ENCODE measurements around the gene SMIM28. TPM values are rescaled to one million over a fixed set of nuclear protein-coding genes. Genes with fewer than 3 reads are reported as not detected.

Gene SMIM28
- total and polyA plus RNA-seq, 2 donors (not counting 3 experiments of a cell fraction or from before 2014, with no cell fraction given) = not detected

GRCh38 chr6:138339024-138339423 is 38.7 kb upstream of the SMIM28 start:
- H3K4me3 ChIP-seq (replicated peaks in 1 of 3; ENCODE audit: insufficient read depth in 1 of 3, low read depth in 1 of 3, low read length in 3 of 3) = no peak overlapping the region
- ChIA-PET POLR2A (no interaction called here), CTCF (interaction anchor here (1.0 kb wide), 1 partner anchor 24 kb away, joined by 3 read pairs; no protein-coding TSS in a partner anchor)
- no TSS peak for BruUV-seq (replicated peaks)
- no peaks in the 10 kb centered on the region for H3K79me2 ChIP-seq (ENCODE audit: control insufficient read depth, insufficient read depth, low read length)
- FAIRE-seq (no peak), DNase-seq (ENCODE audit: low read depth, low spot score) (no peak)
- H3K9ac ChIP-seq (replicated peaks; ENCODE audit: extremely low read depth, insufficient read depth, low read length) = no peak overlapping the region
- no peaks in the 10 kb centered on the region for H3K4me1 ChIP-seq (ENCODE audit: control insufficient read depth, extremely low read depth, insufficient read depth, low read length)
- H4K20me1 ChIP-seq (replicated peaks; ENCODE audit: control insufficient read depth, extremely low read depth, insufficient read depth, low read length) = no peaks in the 10 kb centered on the region
- H3K9me1 ChIP-seq (replicated peaks; ENCODE audit: control insufficient read depth, extremely low read depth, insufficient read depth, low read length) = no peaks in the 10 kb centered on the region
- TF ChIP-seq EZH2 (IDR thresholded peaks at IDR 0.05; ENCODE audit: borderline replicate concordance, low read depth, low read length, severe bottlenecking) (no peak), MAX (IDR thresholded peaks at IDR 0.05; ENCODE audit: insufficient read depth, insufficient read length) (no peak), JUN (IDR thresholded peaks at IDR 0.05; ENCODE audit: borderline replicate concordance, insufficient read depth, insufficient read length, low read depth) (no peak), POLR2AphosphoS5 (IDR thresholded peaks at IDR 0.05; ENCODE audit: insufficient read depth, low read depth, low read length) (no peak), MYC (IDR thresholded peaks at IDR 0.05; ENCODE audit: low read depth, low read length) (no peak), POLR2A (IDR thresholded peaks at IDR 0.05; ENCODE audit: low read depth, low read length) (no peak), FOS (IDR thresholded peaks at IDR 0.05; ENCODE audit: borderline replicate concordance, insufficient read depth, low read length) (no peak), CTCF (IDR thresholded peaks at IDR 0.05; ENCODE audit: extremely low read depth in 1 of 2, insufficient read depth in 1 of 2, low read depth in 1 of 2, low read length in 2 of 2) (no peak), GATA2 (IDR thresholded peaks at IDR 0.05; ENCODE audit: insufficient read depth, insufficient read length, low read depth, low read length) (no peak)
- no peak overlapping the region for H2AFZ ChIP-seq (ENCODE audit: low read depth, low read length)
- H3K9me3 ChIP-seq (replicated peaks; ENCODE audit: control insufficient read depth, insufficient read depth, low read length) = no peaks in the 10 kb centered on the region
- no peak overlapping the region for H3K27ac ChIP-seq (ENCODE audit: insufficient read depth, low read depth, low read length)
- intact Hi-C loops (cut with micrococcal nuclease) (no loop called here), dilution Hi-C loops (cut with MboI; ENCODE audit: extremely low pct_ligation_motif_present, low sequenced_read_pairs) (no loop called here)
- no peak overlapping the region for H3K4me2 ChIP-seq (ENCODE audit: insufficient read depth, low read length)
- H3K27me3 ChIP-seq (ENCODE audit: control insufficient read depth in 2 of 2, insufficient read depth in 2 of 2, low read length in 2 of 2) = no peaks in the 10 kb centered on the region
- H3K36me3 ChIP-seq (ENCODE audit: control insufficient read depth in 2 of 2, extremely low read depth in 1 of 2, insufficient read depth in 2 of 2, low read length in 2 of 2) = peaks cover 0 to 2% of the 10 kb centered on the region in 2 experiments
